Measurements from ENCODE around the gene ELFN2. TPM values are rescaled to one million over a fixed set of nuclear protein-coding genes. Genes with fewer than 3 reads are reported as not detected.

ELFN2 gene
- total RNA-seq, 2 donors from 2014 or later, result 1.6 TPM; not detected in 1

GRCh38 chr22:37368058-37368457 lies 59.2 kb downstream of the ELFN2 start:
- H3K4me1 ChIP-seq, result no peaks in the 10 kb centered on the region
- no peaks in the 10 kb centered on the region for H3K9me3 ChIP-seq
- no peak overlapping the region for H3K4me3 ChIP-seq
- no peak for ATAC-seq
- intact Hi-C loops (cut with DNase I), result no loop called here
- WGBS, 2 donors, result 53 to 77% methylated on average over 2 to 4 of the region's 4 CpGs
- no peaks in the 10 kb centered on the region for H3K36me3 ChIP-seq (replicated peaks in 1 of 2; ENCODE audit: insufficient read depth in 1 of 2, low read depth in 2 of 2)
- no peak overlapping the region for H3K27ac ChIP-seq
- DNase-seq, result no peak
- H3K27me3 ChIP-seq, result no peaks in the 10 kb centered on the region
- TF ChIP-seq POLR2A (IDR thresholded peaks at IDR 0.05), result no peak
- no peak for TF ChIP-seq CTCF (IDR thresholded peaks at IDR 0.05)

GRCh38 chr22:37366601-37367000 lies 60.7 kb downstream of the ELFN2 start:
- Histone ChIP-seq H3K9me3 (no peaks in the 10 kb centered on the region), H3K27ac (no peak overlapping the region), H3K27me3 (no peaks in the 10 kb centered on the region), H3K4me1 (no peaks in the 10 kb centered on the region), H3K36me3 (replicated peaks in 1 of 2; ENCODE audit: insufficient read depth in 1 of 2, low read depth in 2 of 2) (no peaks in the 10 kb centered on the region), H3K4me3 (no peak overlapping the region)
- TF ChIP-seq POLR2A (IDR thresholded peaks at IDR 0.05) (no peak), CTCF (IDR thresholded peaks at IDR 0.05) (no peak)
- WGBS, 2 donors, result 61 to 77% methylated on average over 2 to 8 of the region's 8 CpGs
- ATAC-seq, result no peak
- intact Hi-C loops (cut with DNase I), result no loop called here
- no peak for DNase-seq

DNA sequence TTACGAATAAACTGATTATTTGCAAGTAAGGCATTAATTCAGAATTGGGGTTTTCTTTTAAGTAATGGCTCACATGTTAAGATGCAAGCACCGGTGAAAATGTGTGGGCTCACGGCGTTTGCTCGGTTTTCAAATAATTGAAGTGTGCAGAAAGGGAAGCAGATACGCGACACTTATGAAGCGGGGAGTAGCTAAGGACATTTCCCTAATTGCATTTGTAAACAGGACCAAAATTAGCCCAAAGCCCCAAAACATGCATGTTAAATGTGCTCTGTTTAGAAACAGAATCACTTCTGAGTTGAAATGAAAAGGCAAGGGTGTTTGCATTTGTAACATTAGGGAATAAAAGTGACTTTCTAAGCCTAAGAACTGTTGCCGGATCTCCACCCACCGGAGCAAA lies 61.3 kb downstream of the ELFN2 start:
- Histone ChIP-seq H3K27ac (no peak overlapping the region), H3K36me3 (replicated peaks in 1 of 2; ENCODE audit: insufficient read depth in 1 of 2, low read depth in 2 of 2) (no peaks in the 10 kb centered on the region), H3K27me3 (no peaks in the 10 kb centered on the region), H3K9me3 (no peaks in the 10 kb centered on the region), H3K4me1 (no peaks in the 10 kb centered on the region), H3K4me3 (no peak overlapping the region)
- TF ChIP-seq POLR2A (IDR thresholded peaks at IDR 0.05) (no peak), CTCF (IDR thresholded peaks at IDR 0.05) (no peak)
- intact Hi-C loops (cut with DNase I), result no loop called here
- DNase-seq, result no peak
- ATAC-seq, result no peak
- 72 to 89% methylated on average over 10 of the region's 10 CpGs for WGBS, 2 donors

DNA sequence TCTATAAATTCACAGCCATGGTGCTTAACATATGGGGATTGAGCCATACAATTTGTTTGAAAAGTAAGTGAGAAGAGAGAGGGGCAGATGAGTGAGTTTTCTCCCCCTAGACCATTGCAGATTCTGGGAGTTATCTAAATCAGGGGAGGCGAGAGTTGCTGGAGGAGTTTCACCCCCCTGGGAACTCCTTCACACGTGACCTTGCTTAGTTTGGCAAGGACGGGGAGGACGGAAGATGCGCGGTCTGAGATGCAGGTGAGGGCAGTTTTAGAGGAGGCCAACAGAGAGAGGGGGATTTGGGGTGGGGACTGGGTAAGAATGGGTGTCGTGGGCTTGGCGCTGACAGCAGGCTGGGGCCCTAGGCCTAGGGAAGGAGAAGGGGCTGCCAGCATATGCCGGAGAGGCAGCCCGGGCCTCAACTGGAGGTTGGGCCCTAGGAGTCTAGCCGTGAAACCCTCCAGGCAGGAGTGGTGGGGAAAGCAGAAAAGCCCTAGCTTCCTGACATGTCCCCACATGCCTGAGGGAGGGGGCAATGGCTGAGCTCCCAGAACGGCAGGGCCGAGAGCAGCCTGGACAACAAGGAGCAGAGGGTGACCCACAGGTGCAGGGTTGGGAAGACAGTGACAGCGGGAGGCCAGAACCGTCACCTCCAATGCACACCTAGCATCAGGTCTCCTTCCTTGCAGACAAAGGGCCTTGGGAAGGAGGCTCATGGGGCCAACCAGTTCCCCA lies 63.9 kb downstream of the ELFN2 start:
- H3K27ac ChIP-seq, result no peak overlapping the region
- no peaks in the 10 kb centered on the region for H3K27me3 ChIP-seq
- H3K4me3 ChIP-seq, result no peak overlapping the region
- intact Hi-C loops (cut with DNase I), result no loop called here
- ATAC-seq, result no peak
- H3K4me1 ChIP-seq, result no peaks in the 10 kb centered on the region
- H3K36me3 ChIP-seq (replicated peaks in 1 of 2; ENCODE audit: insufficient read depth in 1 of 2, low read depth in 2 of 2), result no peaks in the 10 kb centered on the region
- 80 to 84% methylated on average over 11 to 14 of the region's 15 CpGs for WGBS, 2 donors
- DNase-seq, result no peak
- H3K9me3 ChIP-seq, result no peaks in the 10 kb centered on the region
- TF ChIP-seq POLR2A (IDR thresholded peaks at IDR 0.05), result no peak
- TF ChIP-seq CTCF (IDR thresholded peaks at IDR 0.05), result no peak

GRCh38 chr22:37362621-37363020 lies 64.7 kb downstream of the ELFN2 start:
- Histone ChIP-seq H3K36me3 (replicated peaks in 1 of 2; ENCODE audit: insufficient read depth in 1 of 2, low read depth in 2 of 2) (no peaks in the 10 kb centered on the region), H3K4me3 (no peak overlapping the region), H3K9me3 (no peaks in the 10 kb centered on the region), H3K27me3 (no peaks in the 10 kb centered on the region), H3K27ac (no peak overlapping the region), H3K4me1 (no peaks in the 10 kb centered on the region)
- TF ChIP-seq CTCF (IDR thresholded peaks at IDR 0.05), result no peak
- TF ChIP-seq POLR2A (IDR thresholded peaks at IDR 0.05), result no peak
- ATAC-seq (no peak), DNase-seq (no peak)
- 68 to 83% methylated on average over 1 to 3 of the region's 3 CpGs for WGBS, 2 donors
- intact Hi-C loops (cut with DNase I), result no loop called here
